Pulmonary artery endothelial cell (primary cell): ENCODE results near the gene GPR31. TPM values are rescaled to one million over a fixed set of nuclear protein-coding genes. Genes with fewer than 3 reads are reported as not detected.
"Not testable (repeated sequence)": the region's sequence is repeated elsewhere in the genome, so short reads cannot be mapped to it uniquely, and the experiment has no call there.

Experiments
- DNase-seq: peaks from one replicate; pipeline ENCODE4 v3.0.0-alpha.2; 2011; ENCODE audit warnings: low read depth, low spot score
- total RNA-seq: library from RNA; depleted of rRNA; stranded (reverse); fragments of >200 nt; gene quantifications from 2 replicates; pipeline ENCODE4 v1.2.3, GENCODE V29; 2014

Gene GPR31, protein sequence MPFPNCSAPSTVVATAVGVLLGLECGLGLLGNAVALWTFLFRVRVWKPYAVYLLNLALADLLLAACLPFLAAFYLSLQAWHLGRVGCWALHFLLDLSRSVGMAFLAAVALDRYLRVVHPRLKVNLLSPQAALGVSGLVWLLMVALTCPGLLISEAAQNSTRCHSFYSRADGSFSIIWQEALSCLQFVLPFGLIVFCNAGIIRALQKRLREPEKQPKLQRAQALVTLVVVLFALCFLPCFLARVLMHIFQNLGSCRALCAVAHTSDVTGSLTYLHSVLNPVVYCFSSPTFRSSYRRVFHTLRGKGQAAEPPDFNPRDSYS
- total RNA-seq, result not detected in 2 replicates

- no peak for DNase-seq
Observed at GRCh38 chr6:167157863-167158262, at the start of gene GPR31. Gene GPR31 (minus strand): TSS chr6:167157980. CDS start chr6:167157831, 149 bp downstream.

- no peak for DNase-seq
Observed at GRCh38 chr6:167207527-167207926, 49.7 kb upstream of the GPR31 start.

- not testable (repeated sequence) for DNase-seq
Observed at GRCh38 chr6:167205316-167205715, 47.5 kb upstream of the GPR31 start.

DNA sequence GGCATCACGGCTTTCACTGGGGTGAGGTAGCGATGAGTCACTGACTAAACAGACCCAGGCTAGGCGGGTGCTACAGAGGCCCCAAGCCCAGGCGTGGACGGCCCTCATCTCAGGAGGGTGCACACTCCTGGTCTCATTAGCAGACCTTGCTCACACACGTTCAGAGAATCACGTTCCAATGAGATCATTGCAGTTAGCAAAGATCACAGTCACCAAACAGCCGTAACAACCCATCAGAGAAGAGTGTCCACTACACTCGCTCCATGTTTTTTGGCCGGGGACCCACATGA is 46.2 kb upstream of the GPR31 start:
- DNase-seq, result not testable (repeated sequence)

GRCh38 chr6:167203261-167204058 is 45.7 kb upstream of the GPR31 start:
- not testable (repeated sequence) for DNase-seq

DNA sequence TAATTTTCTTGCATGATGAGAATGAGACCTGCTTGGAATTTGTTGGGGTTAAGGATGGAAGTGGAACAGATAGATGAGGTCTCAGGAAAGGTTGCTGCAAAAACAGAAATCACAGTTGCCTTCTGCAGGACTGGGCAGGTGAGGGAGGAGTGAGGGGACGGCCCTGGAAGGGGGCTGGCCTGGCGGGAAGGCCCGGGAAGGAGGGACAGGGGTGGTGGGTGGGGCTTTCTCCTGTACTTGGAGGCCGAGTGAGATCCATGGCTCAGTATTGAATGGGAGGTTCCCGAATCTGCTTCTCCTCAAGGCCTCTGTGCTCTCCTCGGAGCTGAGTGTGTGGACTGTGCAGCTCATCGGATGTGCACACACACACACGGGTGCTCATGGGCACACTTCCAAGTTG is 44.8 kb upstream of the GPR31 start:
- DNase-seq, result not testable (repeated sequence)

- no peak for DNase-seq
Observed at GRCh38 chr6:167200806-167201205, 43.0 kb upstream of the GPR31 start.

- not testable (repeated sequence) for DNase-seq
Observed at GRCh38 chr6:167195941-167196610, 38.3 kb upstream of the GPR31 start.

- not testable (repeated sequence) for DNase-seq
Observed at GRCh38 chr6:167193515-167194125, 35.8 kb upstream of the GPR31 start.

DNA sequence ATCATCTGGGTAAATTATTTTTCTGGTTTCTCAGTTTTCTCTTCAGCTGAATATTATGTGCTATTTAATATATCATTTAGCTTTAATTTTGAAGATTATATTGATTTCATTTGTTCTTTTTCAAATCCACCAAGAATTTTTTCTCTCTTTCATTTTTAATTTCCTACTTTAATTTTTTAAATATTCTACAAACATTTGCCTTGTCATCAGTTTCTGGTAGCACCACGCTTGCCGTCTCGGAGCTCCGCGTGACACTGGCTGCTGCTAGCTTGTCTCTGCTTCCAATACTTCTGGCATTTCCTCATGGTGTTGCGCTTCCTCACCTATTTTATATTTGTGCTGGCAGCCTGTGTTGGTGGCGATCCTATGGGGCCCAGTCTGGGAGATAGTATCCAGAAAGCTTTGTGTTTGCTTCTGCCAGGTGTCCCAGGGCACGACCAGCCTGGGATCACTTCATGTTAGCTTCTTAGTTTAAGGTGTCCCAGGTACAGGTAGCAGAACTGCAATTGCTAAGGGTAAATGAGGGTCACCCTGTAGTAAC is 33.3 kb upstream of the GPR31 start:
- not testable (repeated sequence) for DNase-seq

DNA sequence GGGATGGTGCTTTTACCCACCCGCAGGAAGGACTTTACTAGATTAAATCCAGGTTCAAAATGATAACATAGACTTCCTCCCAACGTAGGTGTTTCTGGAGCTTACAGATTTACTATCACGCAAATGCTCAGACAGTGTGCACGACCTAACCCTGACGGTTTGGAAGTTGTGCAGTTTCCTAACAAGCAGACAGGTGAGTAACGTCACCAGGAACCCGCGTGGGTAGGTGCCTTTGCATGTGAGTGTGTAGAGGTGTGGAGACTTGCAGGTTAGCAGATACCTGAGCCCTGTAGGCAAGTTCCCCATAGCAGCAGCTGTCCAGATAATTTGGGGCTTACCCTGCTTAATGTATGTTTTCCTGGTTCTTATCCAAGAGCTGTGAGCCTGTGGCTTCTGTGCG is 29.5 kb upstream of the GPR31 start:
- not testable (repeated sequence) for DNase-seq

GRCh38 chr6:167185101-167185500 is 27.3 kb upstream of the GPR31 start:
- DNase-seq, result not testable (repeated sequence)

GRCh38 chr6:167182913-167183314 is 25.1 kb upstream of the GPR31 start:
- not testable (repeated sequence) for DNase-seq

DNA sequence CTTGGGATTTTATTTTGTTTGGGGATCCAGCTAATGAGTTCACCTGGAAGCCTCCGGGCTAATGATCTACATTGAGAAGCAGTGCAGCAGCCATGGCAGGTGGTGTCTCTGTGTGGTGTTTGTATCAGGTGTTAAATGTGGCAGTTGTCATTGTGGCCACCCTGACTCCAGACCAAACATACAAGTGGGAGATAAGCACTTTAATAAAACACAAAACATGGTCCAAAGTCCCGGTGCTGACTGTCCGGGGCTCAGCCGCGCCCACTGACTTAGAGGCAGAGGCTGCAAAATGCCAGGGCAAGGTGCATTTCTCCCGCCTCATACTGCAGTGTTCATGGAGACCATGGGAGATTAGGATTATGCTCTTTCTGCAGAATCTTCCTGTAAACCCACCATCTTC is 23.6 kb upstream of the GPR31 start:
- DNase-seq, result not testable (repeated sequence)

- DNase-seq, result not testable (repeated sequence)
Observed at GRCh38 chr6:167180086-167180485, 22.3 kb upstream of the GPR31 start.

- not testable (repeated sequence) for DNase-seq
Observed at GRCh38 chr6:167178896-167179655, 21.3 kb upstream of the GPR31 start.

- not testable (repeated sequence) for DNase-seq
Observed at GRCh38 chr6:167177271-167177670, 19.5 kb upstream of the GPR31 start.

DNA sequence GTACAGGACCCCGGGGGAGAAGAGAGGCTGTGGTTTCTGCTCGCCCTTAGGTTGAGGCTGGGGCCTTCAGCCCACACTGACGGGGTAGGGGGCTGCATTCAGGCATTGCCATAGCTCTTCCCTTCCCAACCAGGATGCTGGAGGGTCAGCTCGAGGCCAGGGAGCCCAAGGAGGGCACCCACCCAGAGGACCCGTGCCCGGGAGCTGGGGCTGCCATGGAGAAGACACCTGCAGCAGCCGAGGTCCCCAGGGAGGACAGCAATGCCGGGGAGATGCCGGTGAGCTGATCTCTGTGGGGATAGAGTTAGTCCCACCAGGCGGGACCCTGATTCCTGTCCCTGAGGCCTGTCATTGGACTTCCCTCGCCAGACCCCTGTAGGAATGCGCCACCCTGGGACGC is 14.2 kb upstream of the GPR31 start:
- not testable (repeated sequence) for DNase-seq

DNA sequence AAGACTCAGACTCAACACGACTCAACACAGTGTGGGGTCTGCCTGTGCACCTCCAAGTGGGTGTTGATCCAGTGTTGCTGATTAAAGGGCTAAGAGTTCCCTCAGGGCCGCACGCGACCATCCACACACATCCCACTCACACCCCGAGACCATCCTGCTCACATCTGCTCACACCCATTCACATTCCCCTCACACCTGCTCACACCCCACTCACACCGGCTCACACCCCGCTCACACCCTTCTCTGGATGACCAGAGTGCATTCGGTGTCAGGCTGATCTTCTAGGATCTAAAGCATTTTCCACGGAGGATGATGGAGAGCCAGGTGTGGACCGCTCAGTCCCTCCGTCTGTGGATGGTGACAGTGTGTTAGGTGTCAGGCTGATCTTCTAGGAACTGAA is 13.5 kb upstream of the GPR31 start:
- not testable (repeated sequence) for DNase-seq

DNA sequence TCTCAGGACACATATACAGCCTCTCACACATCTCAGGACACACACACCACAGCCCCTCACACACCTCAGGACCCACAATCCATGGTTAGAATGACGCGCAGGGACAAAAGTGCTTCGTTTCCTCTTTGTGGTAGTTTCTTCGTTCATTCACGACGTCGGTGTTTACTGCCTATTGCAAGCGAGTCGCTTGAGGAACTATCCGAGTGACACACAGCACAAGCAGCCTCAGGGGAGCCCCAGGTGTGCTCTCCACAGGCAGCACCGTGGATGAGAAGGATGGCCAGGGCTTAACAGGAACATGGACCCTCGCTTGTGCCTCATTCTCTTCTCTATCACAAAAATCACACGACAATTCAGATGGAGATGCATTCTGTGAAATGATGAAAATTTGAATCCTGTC is 12.1 kb upstream of the GPR31 start:
- DNase-seq, result not testable (repeated sequence)

- not testable (repeated sequence) for DNase-seq
Observed at GRCh38 chr6:167168296-167168695, 10.5 kb upstream of the GPR31 start.
